ENCODE data around the gene MTCL3.

Gene MTCL3

DNA sequence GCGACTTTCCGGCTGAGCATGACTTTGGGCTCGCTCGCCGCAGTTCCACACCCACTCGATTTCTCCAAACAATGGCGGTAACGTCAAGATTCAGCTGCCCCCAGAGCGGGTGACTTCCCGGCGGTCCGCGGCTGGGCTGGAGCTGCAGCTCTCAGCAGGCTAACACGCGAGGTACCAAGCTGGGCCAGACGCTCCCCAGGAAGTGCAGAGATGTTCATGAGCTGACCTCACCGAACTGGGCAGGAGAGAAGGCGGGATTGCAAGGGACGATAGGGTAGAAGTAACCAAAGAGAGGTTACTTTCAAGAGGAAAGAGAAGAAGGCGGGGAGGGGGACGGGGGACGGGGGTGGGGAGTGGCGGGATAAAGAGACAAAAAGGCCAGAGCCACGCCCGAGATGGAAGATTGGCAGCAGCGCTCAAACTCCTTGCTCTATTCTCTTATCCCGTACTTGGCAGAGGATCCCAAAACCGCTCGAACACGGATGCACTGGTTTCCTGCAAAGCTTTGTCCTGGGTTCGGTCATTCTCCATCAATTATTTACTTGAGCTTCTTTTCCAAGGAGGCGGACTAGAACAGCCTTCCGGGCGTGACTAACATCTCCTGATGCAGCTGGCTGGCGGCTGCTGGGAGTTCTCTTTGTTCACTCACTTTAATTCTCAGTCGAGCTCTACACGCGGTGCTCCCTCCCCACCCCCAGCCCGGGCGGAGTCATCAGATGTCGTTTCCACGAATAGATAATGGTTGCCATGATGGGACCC is at the start of gene MTCL3:
MTCL3 (minus strand) TSS at position 626 of the 759 bp plus-strand sequence.
- H3K27me3 ChIP-seq (ENCODE audit: control insufficient read depth in 1 of 2, insufficient read depth in 2 of 2, low read length in 2 of 2), result peaks cover 14 to 54% of the 10 kb centered on the region in 2 experiments
- Mint-ChIP-seq H3K9me3 (no peaks in the 10 kb centered on the region), H3K27ac (no peak within 1 kb of the TSS), H3K4me3 (peak within 1 kb of the TSS; percentile 59), H3K27me3 (peaks cover 61% of the 10 kb centered on the region), H3K36me3 (ENCODE audit: low read depth) (no peaks in the 10 kb centered on the region), H3K4me1 (ENCODE audit: low read depth) (peaks cover 38% of the 10 kb centered on the region)
- POLR2A ChIA-PET, result no interaction called here
- intact Hi-C loops (cut with DNase I, micrococcal nuclease), result loop anchor here in 1 of 2 experiments (10.0 kb wide), 1 partner anchor 1006 kb away; the partner anchor contains the start of gene PTPRK
- CTCF ChIA-PET, result no interaction called here
- peak within 1 kb of the TSS; percentile 26 for H3K4me3 ChIP-seq (ENCODE audit: low read length)
- H3K4me1 ChIP-seq (ENCODE audit: insufficient read depth, low read length), result peaks cover 37% of the 10 kb centered on the region
- peaks cover 0 to 3% of the 10 kb centered on the region in 2 experiments for H3K9me3 ChIP-seq (ENCODE audit: control insufficient read depth in 1 of 2, insufficient read depth in 1 of 2, low read length in 2 of 2)
- no peak for ATAC-seq (ENCODE audit: poor library complexity)
- DNase-seq, result peak in 5 of 14 experiments; percentile 3 to 37 (median 16)
- TF ChIP-seq CTCF (IDR thresholded peaks at IDR 0.05), result no peak
- H3K36me3 ChIP-seq (ENCODE audit: insufficient read depth, low read length), result no peaks in the 10 kb centered on the region
- H3K27ac ChIP-seq (ENCODE audit: low read depth in 1 of 2, low read length in 2 of 2), result no peak within 1 kb of the TSS

GRCh38 chr6:127567476-127567875 is 48.3 kb upstream of the MTCL3 start:
- ATAC-seq (ENCODE audit: poor library complexity) (no peak), DNase-seq (no peak)
- intact Hi-C loops (cut with DNase I, micrococcal nuclease), result no loop called here
- Mint-ChIP-seq H3K4me1 (ENCODE audit: low read depth) (peaks cover 6% of the 10 kb centered on the region), H3K9me3 (no peaks in the 10 kb centered on the region), H3K36me3 (ENCODE audit: low read depth) (no peaks in the 10 kb centered on the region), H3K4me3 (no peak overlapping the region), H3K27ac (no peak overlapping the region), H3K27me3 (peaks cover 5% of the 10 kb centered on the region)
- no peak for TF ChIP-seq CTCF (IDR thresholded peaks at IDR 0.05)
- Histone ChIP-seq H3K27me3 (ENCODE audit: control insufficient read depth in 1 of 2, insufficient read depth in 2 of 2, low read length in 2 of 2) (no peaks in the 10 kb centered on the region), H3K36me3 (ENCODE audit: insufficient read depth, low read length) (no peaks in the 10 kb centered on the region), H3K9me3 (ENCODE audit: control insufficient read depth in 1 of 2, insufficient read depth in 1 of 2, low read length in 2 of 2) (no peaks in the 10 kb centered on the region), H3K4me3 (ENCODE audit: low read length) (no peak overlapping the region), H3K27ac (ENCODE audit: low read depth in 1 of 2, low read length in 2 of 2) (no peak overlapping the region), H3K4me1 (ENCODE audit: insufficient read depth, low read length) (no peaks in the 10 kb centered on the region)
- POLR2A ChIA-PET, result no interaction called here
- CTCF ChIA-PET, result interaction anchor here (0.7 kb wide), 1 partner anchor 45 kb away, joined by 5 read pairs; no protein-coding TSS in a partner anchor

GRCh38 chr6:127566651-127567050 is 47.5 kb upstream of the MTCL3 start:
- intact Hi-C loops (cut with DNase I, micrococcal nuclease), result no loop called here
- ATAC-seq (ENCODE audit: poor library complexity) (no peak), DNase-seq (no peak)
- Histone ChIP-seq H3K27me3 (ENCODE audit: control insufficient read depth in 1 of 2, insufficient read depth in 2 of 2, low read length in 2 of 2) (no peaks in the 10 kb centered on the region), H3K4me3 (ENCODE audit: low read length) (no peak overlapping the region), H3K9me3 (ENCODE audit: control insufficient read depth in 1 of 2, insufficient read depth in 1 of 2, low read length in 2 of 2) (no peaks in the 10 kb centered on the region), H3K27ac (ENCODE audit: low read depth in 1 of 2, low read length in 2 of 2) (no peak overlapping the region), H3K36me3 (ENCODE audit: insufficient read depth, low read length) (no peaks in the 10 kb centered on the region), H3K4me1 (ENCODE audit: insufficient read depth, low read length) (no peaks in the 10 kb centered on the region)
- ChIA-PET POLR2A (no interaction called here), CTCF (no interaction called here)
- no peaks in the 10 kb centered on the region for H3K36me3 Mint-ChIP-seq (ENCODE audit: low read depth)
- H3K4me3 Mint-ChIP-seq, result no peak overlapping the region
- no peaks in the 10 kb centered on the region for H3K9me3 Mint-ChIP-seq
- no peak for TF ChIP-seq CTCF (IDR thresholded peaks at IDR 0.05)
- H3K4me1 Mint-ChIP-seq (ENCODE audit: low read depth), result peaks cover 6% of the 10 kb centered on the region
- H3K27ac Mint-ChIP-seq, result no peak overlapping the region
- peaks cover 5% of the 10 kb centered on the region for H3K27me3 Mint-ChIP-seq

Measured in CD4-positive, alpha-beta T cell (primary cell).